Stimulated activated CD8-positive, alpha-beta memory T cell treated with anti-CD3 and anti-CD28 coated beads, Interleukin-4, amount 100 ng/mL, for 1 hour (primary cell): ENCODE data around the gene CCNG2.
"Not testable (repeated sequence)": the region's sequence is repeated elsewhere in the genome, so short reads cannot be mapped to it uniquely, and the experiment has no call there.

ENCODE experiments used
- DNase-seq, 2 donors: peaks; one replicate each; pipeline ENCODE4 v3.0.0-alpha.2; 2020; ENCODE audit warnings: low read depth in 2 of 2, low spot score in 1 of 2

Gene CCNG2

DNA sequence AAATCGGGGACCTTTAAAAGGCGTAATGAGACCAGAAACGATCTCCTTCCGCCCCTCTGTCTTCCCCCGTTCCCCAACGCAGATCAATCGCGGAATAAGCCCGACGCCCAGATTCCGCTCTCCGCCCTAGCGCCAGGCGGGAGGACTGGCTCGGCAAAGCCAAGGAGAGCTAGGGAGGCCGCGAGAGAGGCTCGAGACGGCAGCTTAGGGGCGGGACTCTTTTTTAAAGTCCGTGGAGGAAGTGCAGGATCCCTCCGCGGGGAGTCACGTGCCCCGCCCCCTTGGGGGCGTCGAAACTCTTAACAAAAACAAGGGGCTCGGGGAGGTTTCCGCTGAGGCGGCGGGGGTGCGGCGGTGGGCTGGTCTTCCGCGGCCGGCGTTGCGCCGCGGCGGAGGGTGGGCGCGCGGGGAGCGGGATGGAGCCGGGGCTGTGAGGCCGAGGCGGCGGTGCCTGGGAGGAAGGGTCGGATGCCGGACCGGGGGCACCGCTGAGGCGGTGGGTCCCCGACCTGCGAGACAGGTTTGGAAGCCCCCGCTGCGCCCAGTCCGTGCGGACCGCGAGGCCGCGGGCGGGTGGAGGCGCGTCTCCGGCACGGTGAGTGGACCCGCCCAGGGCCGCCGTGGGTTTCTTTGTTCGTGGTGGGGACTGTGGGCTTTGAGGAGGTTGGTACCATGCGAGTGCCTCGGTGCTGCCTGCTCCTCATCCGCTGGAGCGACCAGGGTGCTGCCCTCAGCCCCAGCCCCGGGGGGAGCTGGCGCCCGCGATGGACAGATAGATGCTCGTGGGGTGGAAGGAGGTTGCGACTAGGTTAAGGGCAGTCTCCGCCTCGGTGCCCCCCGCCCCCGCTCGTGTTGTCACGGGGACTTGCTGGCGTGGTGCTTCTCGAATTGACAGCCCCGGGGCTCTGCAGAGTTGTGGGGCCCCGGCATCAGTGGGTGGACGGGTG, at the start of gene CCNG2:
Gene CCNG2 (plus strand): TSS at position 296 of the 947 bp plus-strand sequence. CDS start 1,326 bp downstream, outside the sequence.
- DNase-seq = peak; percentile 72 to 80

DNA sequence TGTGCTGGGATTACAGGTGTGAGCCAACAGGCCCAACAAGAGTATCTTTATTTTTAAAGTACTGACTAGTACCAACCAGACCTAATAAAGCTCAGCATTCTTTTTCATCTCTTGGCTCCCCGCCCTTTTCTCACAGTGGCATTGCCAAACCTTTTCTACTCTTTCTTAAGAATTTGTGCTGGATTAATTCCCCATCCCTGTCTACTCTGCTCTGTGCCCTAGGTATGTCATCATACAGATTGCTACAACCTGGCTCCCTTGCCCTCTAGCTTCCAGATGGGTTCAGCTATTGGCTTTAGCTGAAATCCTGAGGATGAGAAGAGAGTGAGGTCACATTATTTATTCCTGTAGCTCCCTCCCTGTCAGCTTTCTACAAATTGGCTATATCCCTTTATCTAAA, 46.3 kb upstream of the CCNG2 start:
- DNase-seq = no peak

DNA sequence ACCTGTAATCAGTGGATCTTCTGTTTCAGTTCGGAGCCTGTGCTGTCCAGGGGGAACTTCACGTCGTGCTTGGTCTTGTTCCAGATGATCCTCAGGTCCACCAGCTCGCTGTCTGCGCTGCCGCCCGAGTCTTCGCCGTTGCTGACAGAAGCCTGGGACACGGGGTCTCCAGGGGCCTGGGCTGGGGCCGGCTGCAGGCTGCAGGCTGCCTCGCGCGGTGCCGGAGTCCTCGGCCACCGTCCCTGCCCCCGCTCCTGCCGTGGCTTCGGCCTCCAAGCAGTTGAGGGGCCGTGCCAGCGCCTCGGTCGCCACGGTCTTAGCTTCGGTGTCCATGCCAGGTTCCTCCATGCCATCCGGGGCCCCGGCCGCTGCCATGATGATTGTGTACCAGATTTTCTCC, 43.9 kb upstream of the CCNG2 start:
- DNase-seq = no peak

DNA sequence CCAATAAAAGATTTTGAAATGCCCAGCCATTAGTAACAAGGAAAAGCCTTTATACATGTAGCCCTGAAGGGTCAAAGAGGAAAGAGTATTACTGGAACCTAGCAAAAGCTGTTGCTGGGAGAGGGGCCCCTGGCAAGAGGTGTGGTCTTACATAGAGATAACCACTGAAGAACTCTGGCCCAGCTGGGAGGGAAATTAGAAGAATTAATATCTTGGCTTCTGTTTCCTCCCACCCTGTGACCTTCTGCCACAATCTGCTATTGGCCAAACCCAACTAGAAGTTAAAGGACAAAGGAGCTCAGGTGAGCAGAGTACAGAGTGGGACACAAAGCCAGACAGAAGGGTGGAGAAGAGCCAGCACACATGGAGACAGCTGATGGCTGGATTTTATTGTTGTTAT, 39.3 kb upstream of the CCNG2 start:
- no peak for DNase-seq

- DNase-seq = no peak
Observed at GRCh38 chr4:77120886-77121508, 36.0 kb upstream of the CCNG2 start.

GRCh38 chr4:77121736-77122240, 35.2 kb upstream of the CCNG2 start:
- no peak for DNase-seq

DNA sequence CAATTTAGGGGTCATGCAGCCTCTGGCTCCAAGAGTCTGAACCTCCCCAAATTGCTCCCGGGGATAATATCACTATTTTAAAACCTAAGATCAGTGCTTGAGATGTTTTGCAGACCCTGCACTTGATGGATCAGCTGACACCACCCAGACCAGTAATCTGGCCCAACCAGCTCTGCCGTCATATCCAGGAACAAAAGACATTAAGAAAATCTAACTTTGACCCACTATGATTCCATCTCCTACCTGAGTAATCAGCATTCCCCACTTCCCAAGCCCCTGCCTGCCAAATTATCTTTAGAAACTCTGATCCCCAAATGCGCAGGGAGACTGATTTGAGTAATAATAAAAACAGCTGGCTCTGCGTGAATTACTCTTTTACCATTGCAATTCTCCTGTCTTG, 34.4 kb upstream of the CCNG2 start:
- DNase-seq = no peak

- DNase-seq = no peak
Observed at GRCh38 chr4:77123411-77123810, 33.6 kb upstream of the CCNG2 start.

GRCh38 chr4:77124576-77124975, 32.4 kb upstream of the CCNG2 start:
- no peak for DNase-seq

DNA sequence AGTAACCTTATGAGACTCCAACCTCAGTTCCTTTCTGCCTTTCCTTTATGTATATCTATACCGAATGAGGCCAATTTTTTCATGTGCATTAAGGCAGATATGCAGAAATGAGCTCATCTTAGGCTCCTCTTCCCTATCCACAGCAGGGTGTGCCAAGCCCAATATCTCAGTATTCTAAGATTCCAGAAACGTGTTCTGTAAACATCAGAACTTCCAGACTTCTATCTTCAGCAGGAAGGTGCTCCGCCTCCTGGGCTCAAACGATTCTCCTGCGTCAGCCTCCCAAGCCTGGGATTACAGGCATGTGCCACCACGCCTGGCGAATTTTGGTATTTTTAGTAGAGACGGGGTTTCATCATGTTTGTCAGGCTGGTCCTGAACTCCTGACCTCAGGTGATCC, 31.0 kb upstream of the CCNG2 start:
- no peak for DNase-seq

DNA sequence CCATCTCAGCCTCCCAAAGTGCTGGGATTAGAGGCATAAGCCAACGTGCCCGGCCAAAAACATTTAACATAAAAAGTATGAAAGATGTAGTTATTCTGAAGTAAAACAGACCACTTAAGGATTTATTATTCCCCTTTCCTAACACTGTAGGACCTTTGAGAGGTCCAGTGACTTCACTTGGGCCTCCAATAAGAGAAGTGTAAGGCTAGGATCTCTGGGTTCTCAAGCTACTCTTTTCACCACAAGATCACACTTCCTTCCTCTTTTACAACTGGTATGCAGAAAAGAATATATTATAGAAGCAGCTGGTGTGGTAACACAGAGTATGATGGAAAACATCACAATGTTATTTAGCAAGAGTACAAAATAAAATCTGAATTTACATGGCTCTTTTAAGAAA, 30.2 kb upstream of the CCNG2 start:
- no peak for DNase-seq

GRCh38 chr4:77127215-77127614, 29.8 kb upstream of the CCNG2 start:
- no peak for DNase-seq

- no peak for DNase-seq
Observed at GRCh38 chr4:77127837-77128621, 29.0 kb upstream of the CCNG2 start.

GRCh38 chr4:77132652-77133312, 24.2 kb upstream of the CCNG2 start:
- DNase-seq = no peak

DNA sequence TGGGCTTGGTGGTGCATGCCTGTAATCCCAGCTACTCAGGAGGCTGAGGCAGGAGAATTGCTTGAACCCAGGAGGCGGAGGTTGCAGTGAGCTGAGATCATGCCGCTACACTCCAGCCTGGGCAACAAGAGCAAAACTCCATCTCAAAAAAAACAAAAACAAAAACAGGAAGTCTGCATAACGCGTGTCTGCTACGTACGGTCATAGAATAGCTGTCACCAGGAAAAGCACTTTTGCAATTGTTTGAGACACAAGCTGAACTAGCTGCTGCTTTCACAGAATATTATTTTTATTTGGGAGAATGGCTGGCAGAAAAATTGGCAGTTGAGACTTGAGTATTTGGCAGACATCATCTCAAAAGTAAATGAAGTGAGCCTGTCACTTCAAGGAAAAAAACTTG, 19.6 kb upstream of the CCNG2 start:
- DNase-seq = not testable (repeated sequence)

DNA sequence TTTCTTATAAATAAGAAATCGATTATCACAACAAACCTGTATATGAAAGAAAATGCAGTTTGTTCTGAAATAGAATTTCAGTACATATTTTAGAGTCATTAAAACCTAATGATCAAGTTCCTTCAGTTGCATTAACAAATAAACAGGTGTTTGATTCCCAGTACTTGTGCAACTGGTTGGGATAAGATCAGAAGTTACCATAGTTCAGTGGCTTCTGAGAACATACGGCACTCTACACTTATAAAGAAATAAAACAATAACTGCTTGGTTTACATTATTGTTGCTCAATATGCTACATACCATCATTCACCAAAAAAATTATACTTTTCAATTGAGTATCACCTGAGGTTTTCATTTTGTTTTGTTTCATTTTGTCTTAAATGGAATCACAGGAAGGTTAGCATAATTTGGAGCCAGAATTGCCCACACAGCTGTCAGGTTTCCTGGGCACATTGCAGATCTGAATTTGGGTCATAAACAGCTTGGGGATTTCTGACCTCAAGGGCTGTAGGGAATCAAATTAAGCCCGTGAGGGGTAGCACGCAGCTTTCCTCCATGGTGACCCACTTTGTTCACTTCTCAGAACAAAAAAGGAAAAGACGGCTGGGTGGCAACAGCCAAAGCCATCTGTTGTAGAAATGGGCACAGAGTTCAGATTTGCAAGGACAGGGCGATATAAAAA, 14.9 kb upstream of the CCNG2 start:
- DNase-seq = no peak

GRCh38 chr4:77142646-77143028, 14.4 kb upstream of the CCNG2 start:
- DNase-seq = no peak

DNA sequence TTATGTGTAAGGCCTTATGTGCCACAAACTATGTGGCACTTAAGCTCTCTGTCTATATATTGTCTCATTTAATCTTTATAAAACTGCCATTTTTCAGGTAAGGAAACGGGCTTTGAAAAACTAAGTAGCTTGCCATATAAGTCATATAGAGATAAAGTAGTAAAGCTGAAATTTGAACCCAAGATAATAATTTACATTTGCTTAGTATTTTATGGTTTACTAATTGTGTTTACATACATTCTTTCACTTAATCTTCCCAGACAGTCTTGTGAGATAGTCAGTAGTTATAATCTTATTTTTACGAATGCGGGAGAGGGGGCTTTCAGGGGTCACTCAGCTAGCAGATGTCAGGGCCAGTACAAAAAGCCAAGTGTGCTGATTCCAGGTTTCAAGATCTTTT, 13.9 kb upstream of the CCNG2 start:
- DNase-seq = no peak

DNA sequence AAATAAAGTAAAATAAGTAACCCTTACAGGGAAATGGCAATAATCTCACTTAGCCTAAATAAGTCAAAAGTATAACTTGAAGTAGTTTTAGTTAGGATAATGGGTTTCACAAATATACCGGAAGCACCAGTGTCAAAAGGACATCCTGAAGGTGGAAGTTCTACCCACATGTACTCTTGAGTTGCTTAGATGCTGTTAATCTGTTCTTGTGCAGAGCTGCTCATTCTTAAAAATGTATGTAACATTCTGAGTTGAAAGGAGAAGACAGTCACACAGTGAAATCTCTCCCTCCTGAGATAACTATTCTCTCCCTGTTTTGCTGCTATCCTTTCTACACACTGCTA, 11.2 kb upstream of the CCNG2 start:
- DNase-seq = no peak
